HG03135 (cell line): ENCODE results near the gene SLC26A2.

ENCODE experiments used
- ATAC-seq: cut with Tn5 transposase; IDR thresholded peaks from one replicate; pipeline ENCODE4 v1.9.1; 2021; ENCODE audit warnings: mild to moderate bottlenecking, moderate library complexity; ENCODE audit not compliant: unreplicated experiment

Gene SLC26A2

DNA sequence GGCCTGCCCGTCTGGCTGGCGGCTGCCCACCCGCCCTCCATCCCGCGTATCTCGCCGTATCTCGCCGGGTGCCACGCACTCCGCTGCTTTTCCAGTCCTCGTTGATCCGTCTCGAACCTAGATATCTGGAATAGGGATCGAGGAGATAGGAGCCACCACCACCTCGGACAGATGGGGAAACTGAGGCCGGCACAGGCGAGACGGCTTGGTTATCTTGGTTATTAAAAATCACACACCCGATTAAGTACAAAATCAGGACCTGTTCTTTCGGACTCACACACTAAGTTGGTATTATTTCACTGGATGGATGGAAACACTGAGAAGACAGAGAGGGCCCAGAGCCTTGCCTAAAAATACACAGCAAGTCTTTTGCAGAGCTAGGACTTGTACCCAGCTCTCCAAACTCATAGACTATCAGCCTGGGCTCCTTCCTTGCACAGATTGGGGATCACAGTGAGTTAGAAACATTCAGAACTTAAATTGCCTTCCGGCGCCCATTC, 678 bp downstream of the SLC26A2 start:
- no peak for ATAC-seq

DNA sequence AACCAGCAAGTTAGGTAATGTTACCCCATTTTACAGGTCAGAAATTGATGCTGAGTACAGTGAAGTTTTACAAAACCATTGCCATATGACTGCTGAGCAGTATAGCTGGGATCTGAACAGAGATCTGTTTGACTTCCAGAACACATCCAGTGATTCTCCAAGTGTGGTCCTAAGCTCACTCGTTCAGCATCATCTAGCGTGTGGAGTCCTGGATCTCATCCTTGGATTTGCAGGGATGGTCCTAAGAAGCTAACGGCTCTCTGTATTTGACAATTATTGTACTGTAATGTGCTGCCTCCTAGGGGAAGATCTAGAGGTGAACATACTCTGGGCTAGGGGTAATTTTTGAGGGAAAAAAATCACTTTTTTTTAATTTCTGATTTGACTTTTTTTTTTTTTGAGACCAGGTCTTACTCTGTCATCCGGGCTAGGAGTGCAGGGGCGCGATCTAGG, 1.4 kb downstream of the SLC26A2 start:
- no peak for ATAC-seq

DNA sequence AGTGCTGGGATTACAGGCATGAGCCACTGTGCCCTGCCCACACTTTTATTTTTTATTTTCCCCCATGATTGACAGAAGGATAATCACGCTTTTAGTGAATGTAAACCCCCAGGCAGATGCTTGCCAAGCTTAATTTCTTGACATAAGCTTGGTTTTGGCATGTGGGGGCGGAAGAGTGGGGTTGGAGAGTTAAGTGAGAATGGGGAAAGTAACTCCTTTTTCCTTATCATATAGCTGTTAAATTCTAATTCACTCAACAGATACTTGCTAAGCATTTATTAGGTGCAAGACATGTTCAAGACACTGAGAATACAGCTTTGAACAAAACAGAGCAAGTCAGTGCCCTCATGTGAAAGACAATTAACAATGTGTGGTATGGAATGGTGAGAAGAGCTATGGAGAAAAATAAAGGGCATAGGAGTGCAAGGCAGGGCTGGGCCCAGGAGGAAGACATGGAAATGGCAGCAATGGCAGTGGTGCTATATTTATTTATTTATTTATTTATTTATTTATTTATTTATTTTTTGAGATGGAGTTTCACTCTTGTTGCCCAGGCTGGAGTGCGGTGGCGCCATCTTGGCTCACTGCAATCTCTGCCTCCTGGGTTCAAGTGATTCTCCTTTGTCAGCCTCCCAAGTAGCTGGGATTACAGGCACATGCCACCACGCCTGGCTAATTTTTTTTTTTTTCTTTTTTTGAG, 2.2 kb downstream of the SLC26A2 start:
- ATAC-seq, result no peak

DNA sequence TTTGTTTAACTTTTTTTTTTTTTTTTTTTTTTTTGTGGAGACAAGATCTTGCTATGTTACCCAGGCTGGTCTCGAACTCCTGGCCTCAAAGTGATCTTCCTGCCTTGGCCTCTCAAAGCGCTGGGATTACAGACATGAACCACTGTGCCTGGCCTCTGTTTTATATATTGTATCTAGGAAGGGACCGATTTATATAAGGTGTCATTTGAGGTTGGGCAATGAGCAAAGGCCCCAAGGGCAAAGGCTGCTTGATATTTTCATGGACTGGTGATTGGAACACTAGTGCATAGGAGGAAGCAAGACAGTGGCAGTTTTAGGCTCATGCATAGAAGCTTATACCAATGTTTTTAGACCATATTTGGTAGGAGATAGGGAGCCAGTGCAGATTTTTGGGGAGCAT, 3.2 kb downstream of the SLC26A2 start:
- ATAC-seq, result no peak

DNA sequence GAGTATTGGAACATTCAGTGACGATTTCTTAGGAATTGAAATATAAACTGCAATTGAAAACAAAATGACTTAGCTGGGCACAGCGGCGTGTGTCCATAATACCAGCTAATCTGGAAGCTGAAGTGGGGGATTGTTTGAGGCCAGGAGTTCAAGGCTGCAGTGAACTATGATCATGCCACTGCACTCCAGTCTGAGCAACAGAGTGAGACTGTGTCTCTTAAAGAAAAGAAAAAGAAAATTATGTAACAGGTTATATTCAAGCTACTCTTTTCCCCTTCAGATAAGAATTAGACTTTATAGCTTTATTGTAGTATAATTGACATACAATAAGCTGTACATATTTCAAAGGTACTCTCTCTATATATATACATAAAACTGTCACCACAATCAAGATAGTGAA, 6.4 kb downstream of the SLC26A2 start:
- no peak for ATAC-seq

DNA sequence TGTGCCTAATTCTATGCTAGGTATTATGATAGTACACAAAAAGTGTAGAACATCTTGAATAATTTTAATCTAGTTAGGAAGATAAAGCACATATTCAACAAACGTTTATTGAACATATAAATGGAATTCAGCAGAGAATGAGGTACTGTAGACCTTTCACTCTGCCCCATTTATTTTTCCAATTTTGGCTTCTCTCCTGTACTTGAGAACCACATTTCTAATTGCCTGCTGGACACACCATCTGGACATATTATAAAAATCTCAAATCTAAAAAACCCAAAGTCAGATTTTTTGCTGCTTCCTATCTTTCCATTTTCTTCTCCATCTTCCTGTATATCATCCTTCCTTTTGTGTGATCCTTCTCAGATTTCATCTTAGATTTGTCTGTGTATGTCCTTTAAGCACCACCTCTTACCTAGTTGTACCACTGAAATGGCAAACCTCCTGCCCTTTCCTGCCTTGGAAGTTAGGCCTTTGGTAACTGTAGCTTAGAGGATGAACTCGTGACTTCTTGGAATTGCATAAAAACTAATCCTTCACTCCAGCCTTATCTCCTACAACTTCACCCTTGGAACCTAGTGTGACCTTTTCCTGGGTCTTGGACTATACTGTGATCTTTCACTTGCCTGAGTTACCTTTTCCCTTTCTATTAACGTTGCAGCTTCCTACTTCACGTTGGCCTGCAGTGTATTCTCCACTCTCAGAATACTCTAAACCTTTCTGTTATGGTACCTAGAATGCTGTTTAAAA, 8.8 kb downstream of the SLC26A2 start:
- ATAC-seq, result no peak

DNA sequence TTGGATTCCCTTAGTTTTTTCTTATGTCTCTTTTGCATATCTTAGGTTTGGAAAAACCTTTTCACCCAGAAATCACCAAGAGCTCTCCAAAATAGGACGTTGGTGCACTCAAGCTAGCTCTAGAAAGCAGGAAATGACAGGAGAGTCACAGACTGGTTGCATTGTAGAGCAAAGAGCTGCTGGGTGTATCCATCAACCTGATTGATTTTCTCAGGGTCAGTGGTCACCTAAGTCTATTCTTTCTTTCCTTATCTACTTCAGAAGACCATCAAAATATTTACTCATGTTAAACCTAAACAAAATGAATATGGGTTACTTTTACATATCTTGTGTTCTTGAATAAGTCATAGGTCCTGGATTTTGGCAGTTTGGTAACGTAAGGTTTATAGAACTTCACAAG, 14.9 kb downstream of the SLC26A2 start:
- no peak for ATAC-seq

DNA sequence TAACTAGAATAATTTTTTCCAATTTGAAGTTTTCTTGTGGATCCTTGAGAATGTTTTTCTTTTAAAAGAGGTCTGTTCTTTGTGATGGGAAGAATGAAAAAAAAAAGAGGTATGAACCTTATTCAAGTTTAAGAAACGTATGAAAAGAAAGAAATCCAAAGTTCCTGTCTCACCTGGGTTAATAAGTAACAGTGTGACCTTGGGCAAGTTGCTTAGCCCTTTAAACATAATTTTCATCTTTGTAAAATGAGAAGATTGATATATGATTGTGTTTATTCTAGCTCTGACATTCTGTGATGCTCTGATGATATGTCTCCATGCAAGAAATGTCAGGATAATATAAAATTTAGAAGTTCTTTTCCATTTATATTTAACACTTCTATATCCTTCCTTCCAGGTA, 19.3 kb downstream of the SLC26A2 start:
- ATAC-seq, result no peak

DNA sequence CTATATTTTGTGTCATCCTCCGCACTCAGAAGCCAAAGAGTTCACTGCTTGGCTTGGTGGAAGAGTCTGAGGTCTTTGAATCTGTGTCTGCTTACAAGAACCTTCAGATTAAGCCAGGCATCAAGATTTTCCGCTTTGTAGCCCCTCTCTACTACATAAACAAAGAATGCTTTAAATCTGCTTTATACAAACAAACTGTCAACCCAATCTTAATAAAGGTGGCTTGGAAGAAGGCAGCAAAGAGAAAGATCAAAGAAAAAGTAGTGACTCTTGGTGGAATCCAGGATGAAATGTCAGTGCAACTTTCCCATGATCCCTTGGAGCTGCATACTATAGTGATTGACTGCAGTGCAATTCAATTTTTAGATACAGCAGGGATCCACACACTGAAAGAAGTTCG, 20.6 kb downstream of the SLC26A2 start:
- ATAC-seq, result no peak

DNA sequence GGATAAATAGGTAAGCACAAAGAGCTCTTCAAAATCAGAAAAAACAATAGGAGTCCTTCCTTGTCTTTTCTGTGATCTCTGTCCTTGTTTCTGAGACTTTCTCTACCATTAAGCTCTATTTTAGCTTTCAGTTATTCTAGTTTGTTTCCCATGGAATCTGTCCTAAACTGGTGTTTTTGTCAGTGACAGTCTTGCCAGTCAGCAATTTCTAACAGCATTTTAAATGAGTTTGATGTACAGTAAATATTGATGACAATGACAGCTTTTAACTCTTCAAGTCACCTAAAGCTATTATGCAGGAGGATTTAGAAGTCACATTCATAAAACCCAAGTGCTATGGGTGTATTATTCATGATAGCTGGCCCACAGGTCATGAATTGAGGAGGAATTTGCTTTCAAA, 21.9 kb downstream of the SLC26A2 start:
- ATAC-seq, result no peak

DNA sequence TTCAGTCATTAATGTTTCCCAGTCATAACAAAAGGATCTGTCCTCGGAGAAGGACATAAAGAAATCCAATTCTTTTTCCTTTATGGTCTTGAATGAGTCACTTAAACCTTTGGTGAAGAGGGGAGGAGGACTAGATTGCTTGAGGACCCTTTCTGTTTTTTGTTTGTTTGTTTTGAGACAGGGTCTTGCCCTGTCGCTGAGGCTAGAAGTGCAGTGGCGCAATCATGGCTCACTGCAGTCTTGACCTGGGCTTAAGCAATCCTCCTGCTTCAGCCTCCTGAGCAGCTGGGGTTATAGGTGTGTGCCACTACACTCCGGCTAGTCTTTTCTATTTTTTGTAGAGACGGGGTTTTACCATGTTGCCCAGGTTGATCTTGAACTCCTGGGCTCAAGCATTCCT, 27.6 kb downstream of the SLC26A2 start:
- ATAC-seq, result no peak

DNA sequence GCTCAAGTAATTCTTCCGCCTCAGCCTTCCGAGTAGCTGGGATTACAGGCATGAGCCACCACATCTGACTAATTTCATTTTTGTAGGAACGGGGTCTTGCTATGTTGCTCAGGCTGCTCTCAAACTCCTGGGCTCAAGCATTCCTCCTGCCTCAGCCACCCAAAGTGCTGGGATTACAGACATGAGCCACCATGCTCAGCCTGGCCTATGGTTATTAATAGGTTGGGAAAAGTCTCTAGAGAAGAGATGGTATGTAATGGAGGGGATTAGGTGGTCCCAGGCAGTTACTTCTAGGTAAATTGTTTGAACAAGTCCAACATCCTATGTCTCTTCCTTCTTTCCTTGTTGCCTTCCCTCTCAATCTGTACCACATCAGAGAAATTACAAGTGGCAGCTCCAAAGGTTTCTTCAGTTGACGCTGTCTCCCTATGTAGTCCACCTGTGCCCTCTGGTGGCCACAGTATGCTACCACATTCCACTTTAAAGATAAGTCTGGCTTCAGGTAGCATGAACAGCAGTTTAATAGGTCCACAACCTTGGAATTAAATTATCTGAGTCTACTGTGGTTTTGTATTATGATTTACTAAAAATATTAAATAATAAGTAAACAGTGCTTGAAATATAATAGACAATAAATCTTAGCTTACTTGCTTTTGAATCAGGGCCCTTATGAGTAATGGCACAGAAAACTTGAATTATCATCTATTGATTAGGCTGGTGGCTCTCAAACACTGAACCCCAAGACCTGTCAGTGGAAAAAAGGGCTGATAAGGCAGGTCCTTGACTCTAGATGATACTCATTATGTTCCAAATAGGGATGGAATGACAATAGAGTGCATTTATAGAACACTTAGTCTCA, 30.2 kb downstream of the SLC26A2 start:
- peak; percentile 82 for ATAC-seq

DNA sequence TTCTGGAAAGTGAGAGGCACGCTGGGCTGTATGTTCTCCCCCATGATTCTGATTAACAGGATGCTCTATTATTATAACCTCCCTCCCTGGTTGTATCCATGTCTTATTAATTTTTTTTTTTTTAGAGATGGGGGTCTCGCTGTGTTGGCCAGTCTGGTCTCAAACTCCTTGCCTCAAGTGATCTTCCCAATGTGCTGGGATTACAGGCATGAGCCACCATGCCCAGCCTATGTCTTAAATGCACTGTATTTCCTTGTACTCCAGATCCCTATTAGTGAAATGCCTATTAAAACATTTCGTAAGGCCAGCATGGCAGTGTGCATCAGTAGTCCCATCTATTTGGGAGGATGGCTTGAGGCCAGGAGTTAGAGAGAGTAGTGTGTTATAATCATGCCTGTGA, 32.9 kb downstream of the SLC26A2 start:
- ATAC-seq, result no peak

DNA sequence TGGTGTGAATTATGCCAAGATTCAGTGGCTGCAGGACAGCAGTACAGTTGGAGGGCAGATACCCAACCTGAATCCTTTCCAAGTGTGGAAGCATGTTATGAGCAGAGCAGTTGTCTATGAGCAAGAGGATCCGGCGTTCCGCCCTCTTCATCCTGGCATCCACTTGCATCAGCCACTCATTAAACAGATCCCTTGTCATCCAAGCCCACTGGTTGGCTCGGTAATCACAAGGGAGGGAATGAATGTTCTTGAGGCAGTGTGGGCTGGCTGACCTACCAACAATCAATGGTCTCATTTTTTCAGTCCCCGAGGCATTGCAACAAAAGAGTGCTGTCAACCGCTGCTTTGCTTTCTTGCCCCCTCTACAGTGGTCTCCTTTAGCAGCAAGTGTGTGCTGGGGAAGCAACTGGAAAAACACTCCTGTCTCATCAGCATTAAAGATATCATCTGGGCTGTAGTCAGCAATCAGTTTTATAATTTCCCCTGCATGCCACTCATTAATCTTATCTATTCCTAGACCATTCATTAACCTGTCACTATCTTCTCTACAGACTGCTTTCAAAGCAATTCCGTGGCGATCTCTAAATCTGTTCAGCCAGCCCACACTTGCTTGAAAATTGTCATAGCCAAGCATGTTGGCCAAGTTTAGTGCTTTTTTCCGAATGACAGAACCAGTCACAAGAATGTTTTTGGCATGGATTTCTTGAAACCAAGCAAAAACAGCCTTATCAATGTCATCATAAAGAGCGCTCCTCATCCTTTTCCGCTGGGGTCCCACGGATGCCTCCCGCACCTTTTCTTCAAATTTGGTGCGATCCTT, 35.0 kb downstream of the SLC26A2 start:
- no peak for ATAC-seq

DNA sequence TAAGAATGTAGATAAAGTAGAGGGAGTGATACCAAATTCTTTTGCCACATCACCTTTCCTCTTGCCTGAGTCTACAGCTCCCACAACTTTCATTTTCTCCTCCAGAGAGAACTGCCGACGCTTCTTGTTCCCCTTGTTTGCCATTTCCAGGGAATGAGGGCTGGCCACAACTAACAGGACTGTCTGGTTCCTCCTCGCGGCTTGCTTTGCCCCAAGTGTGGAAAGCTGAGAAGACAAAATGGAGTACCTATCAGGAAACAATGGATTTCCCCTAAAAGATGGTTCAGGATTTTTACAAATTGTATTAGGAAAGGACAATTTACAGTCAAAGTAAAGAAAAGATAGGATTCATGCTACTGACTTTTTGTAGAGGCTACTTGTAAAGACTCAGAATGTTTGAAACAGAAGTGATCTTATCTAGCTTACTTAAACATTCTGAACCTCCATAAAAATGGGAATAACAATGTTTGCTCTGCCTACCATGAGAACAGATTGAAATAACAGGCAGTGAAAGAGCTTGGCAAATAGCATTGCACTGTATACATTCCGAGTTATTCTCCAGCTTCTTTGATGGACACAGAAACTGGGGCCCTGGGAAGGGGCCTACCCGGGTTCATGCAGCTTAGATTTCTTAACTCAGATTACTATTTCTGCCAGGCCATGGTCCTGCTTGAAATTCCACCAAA, 35.8 kb downstream of the SLC26A2 start:
- ATAC-seq, result no peak

DNA sequence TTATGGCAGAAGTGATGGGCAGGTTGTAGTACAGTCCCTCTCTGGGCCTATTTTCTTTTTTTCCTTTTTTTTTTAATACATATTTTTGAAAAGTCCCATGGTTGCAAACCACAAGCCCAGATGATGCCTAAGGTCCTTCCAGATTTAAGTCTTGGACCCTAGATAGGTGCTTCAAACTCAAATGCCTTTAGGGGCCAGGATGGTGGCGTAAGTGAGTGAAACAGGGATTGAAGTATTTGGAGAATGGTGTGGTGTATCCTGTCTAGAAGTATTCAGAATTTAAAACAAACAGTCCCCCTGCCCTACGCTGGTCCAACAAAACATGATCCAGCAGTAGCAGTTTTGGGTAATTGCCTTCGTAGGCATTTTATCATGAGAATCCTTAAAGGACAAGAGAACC, 37.7 kb downstream of the SLC26A2 start:
- ATAC-seq, result no peak

DNA sequence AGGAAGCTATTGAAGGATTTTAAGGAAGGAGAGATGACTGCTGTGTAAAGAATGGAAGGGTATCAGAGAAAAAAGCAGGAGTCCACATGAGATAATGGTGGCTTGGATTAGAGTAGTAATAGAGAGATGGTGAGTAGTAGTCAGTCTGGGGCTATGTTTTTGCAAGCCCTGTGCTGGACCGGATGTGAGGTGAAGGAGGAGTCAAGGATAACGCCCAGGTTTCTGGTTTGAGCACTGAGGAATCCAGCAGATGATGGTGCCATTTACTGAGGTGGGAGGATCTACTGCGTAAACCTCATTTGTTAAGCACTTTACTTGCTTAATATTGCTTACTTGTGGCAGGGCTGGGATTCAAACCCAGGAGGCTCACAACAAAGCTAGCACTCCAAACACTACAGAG, 38.8 kb downstream of the SLC26A2 start:
- ATAC-seq, result no peak

DNA sequence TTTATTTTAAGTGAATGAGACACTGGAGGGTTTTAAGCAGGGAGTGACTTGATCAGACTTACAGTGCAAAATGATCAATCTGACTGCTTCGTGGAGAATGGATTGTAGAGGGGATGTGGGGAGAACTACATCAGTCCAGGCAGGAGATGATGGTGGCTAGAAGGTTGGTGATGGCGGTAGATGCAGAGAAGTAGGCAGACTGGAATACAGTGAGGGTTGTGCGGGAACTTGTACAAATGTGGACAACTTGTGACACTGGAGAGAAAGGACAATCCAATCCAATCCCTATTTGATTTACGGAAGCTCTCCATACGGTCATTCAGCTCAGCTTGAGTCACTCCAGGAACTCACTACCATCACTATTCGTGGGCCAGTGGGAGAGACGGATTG, 39.3 kb downstream of the SLC26A2 start:
- ATAC-seq, result no peak

DNA sequence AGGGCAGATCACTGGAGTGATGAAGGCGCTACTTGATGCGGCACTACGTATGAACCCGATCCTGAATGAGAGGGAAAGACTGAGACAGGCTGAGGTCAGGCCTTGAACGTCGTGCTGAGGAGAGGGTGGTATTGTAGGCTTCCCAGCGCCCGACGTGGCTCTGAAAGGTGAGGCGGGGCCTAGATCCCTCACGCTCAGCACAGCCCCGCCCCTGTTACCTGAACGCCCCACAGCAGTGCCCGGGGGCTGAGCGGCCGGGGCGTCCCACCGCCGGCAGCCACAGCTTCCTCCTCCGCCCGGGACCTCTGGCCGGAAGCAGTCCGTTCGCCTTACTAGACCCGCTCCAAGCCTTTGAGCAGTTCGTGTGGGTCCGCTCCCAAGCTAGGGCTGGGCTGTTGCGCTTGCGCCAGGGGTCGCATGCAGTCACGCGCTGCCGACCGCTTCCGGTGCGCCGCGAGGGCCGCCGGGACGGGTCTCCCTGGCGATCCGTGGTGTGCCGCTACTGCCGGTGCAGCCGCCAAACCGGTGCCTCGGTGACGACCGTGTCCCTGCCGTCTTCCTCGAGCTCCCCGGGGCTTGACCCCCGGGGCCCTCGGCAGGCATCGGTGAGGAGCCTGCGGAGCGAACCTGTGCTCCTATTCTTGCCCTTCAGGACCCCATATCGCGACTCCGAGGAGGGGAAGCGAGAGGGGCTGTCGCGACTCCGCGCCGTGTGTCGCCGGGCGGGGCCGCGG, 39.9 kb downstream of the SLC26A2 start, which contains the start of the genes HMGXB3 and TIGD6:
Gene HMGXB3 (plus strand): TSS at position 484 of the 734 bp plus-strand sequence. CDS start 4,114 bp downstream, outside the sequence.
Gene TIGD6 (minus strand): TSS at position 399 of the 734 bp plus-strand sequence. CDS start 4,306 bp downstream, outside the sequence.
- peak; percentile 91 for ATAC-seq
